SK-MEL-5 (cell line): Measurements from ENCODE around the gene MEGF10. TPM values are rescaled to one million over a fixed set of nuclear protein-coding genes. Genes with fewer than 3 reads are reported as not detected.
A peak's percentile ranks its signal among the peaks of the same experiment; 100 is the strongest.

Experiments used
- DNase-seq: peaks from one replicate; pipeline ENCODE4 v3.0.0-alpha.2; 2016; ENCODE audit warnings: low read depth, low spot score
- in situ Hi-C: cut with HindIII; loops from 2 replicates; pipeline ENCODE4 v1.10.0; 2016; ENCODE audit warnings: low sequenced_read_pairs, high pct_unique_total_duplicates, low pct_unique_long_range_greater_than_20kb
- total RNA-seq: library from RNA; depleted of rRNA; stranded (reverse); fragments of >200 nt; shearing (Covaris generic); gene quantifications from 2 replicates; pipeline ENCODE4 v1.2.3, GENCODE V29; 2014

Gene MEGF10
- total RNA-seq, 1 experiment from 2014 or later: 16.4 TPM

GRCh38 chr5:127344931-127345330 is 54.3 kb downstream of the MEGF10 start:
- in situ Hi-C loops: no loop called here
- DNase-seq: no peak

GRCh38 chr5:127351418-127351817 is 60.8 kb downstream of the MEGF10 start:
- peak; percentile 74 for DNase-seq
- in situ Hi-C loops: no loop called here

- DNase-seq: no peak
- in situ Hi-C loops: no loop called here
Measured at GRCh38 chr5:127352068-127352467, 61.5 kb downstream of the MEGF10 start.

- in situ Hi-C loops: no loop called here
- peak; percentile 35 for DNase-seq
Measured at GRCh38 chr5:127353327-127353726, 62.7 kb downstream of the MEGF10 start.

- DNase-seq: no peak
- in situ Hi-C loops: no loop called here
Measured at GRCh38 chr5:127353796-127354195, 63.2 kb downstream of the MEGF10 start.

- in situ Hi-C loops: no loop called here
- no peak for DNase-seq
Measured at GRCh38 chr5:127355337-127355736, 64.7 kb downstream of the MEGF10 start.

GRCh38 chr5:127358284-127358683 is 67.7 kb downstream of the MEGF10 start:
- in situ Hi-C loops: no loop called here
- peak; percentile 60 for DNase-seq

GRCh38 chr5:127358740-127359139 is 68.1 kb downstream of the MEGF10 start:
- DNase-seq: peak; percentile 41
- in situ Hi-C loops: no loop called here

- in situ Hi-C loops: no loop called here
- no peak for DNase-seq
Measured at GRCh38 chr5:127359502-127359901, 68.9 kb downstream of the MEGF10 start.

- in situ Hi-C loops: no loop called here
- no peak for DNase-seq
Measured at GRCh38 chr5:127363403-127363802, 72.8 kb downstream of the MEGF10 start.

- DNase-seq: no peak
- in situ Hi-C loops: no loop called here
Measured at GRCh38 chr5:127367029-127367428, 76.4 kb downstream of the MEGF10 start.

- DNase-seq: no peak
- in situ Hi-C loops: no loop called here
Measured at GRCh38 chr5:127367946-127368465, 77.4 kb downstream of the MEGF10 start.

- in situ Hi-C loops: no loop called here
- no peak for DNase-seq
Measured at GRCh38 chr5:127369796-127370195, 79.2 kb downstream of the MEGF10 start.

GRCh38 chr5:127370631-127371030 is 80.0 kb downstream of the MEGF10 start:
- DNase-seq: no peak
- in situ Hi-C loops: no loop called here

- in situ Hi-C loops: no loop called here
- DNase-seq: peak; percentile 16
Measured at GRCh38 chr5:127373858-127374491, 83.4 kb downstream of the MEGF10 start.

GRCh38 chr5:127375124-127375523 is 84.5 kb downstream of the MEGF10 start:
- DNase-seq: no peak
- in situ Hi-C loops: no loop called here

GRCh38 chr5:127375544-127376091 is 85.0 kb downstream of the MEGF10 start:
- in situ Hi-C loops: no loop called here
- no peak for DNase-seq

- in situ Hi-C loops: no loop called here
Measured at GRCh38 chr5:127377651-127378050, 87.1 kb downstream of the MEGF10 start.

GRCh38 chr5:127385936-127386335 is 95.3 kb downstream of the MEGF10 start:
- no peak for DNase-seq
- in situ Hi-C loops: no loop called here

More at GRCh38 chr5:127377651-127378050, 87.1 kb downstream of the MEGF10 start:
- DNase-seq: no peak
